Measurements from ENCODE around the gene ZBED6. TPM values are rescaled to one million over a fixed set of nuclear protein-coding genes. Genes with fewer than 3 reads are reported as not detected.
"Not testable (repeated sequence)": the region's sequence is repeated elsewhere in the genome, so short reads cannot be mapped to it uniquely, and the experiment has no call there.

The ZBED6 gene
- total and polyA plus RNA-seq, 10 donors: 0.17 to 49.6 (median 27.6) TPM

GRCh38 chr1:203828002-203828401, 32.6 kb downstream of the ZBED6 start:
- WGBS, 5 donors: 85 to 93% (median 86%) methylated on average over 5 of the region's 5 CpGs
- Histone ChIP-seq H3K9me3 (no peaks in the 10 kb centered on the region), H3K27me3 (replicated peaks in 1 of 7) (no peaks in the 10 kb centered on the region), H3K4me1 (peaks cover 0 to 43% (median 5%) of the 10 kb centered on the region in 6 donors), H3K36me3 (peaks cover 2 to 100% (median 77%) of the 10 kb centered on the region in 6 donors), H3K27ac (peak overlapping the region in 3 of 8 donors; percentile 51 to 80 (median 64)), H3K4me3 (no peak overlapping the region)
- TF ChIP-seq POLR2AphosphoS5 (IDR thresholded peaks at IDR 0.05): no peak
- no peak for TF ChIP-seq POLR2A (IDR thresholded peaks at IDR 0.05)
- TF ChIP-seq, protein P1, sequence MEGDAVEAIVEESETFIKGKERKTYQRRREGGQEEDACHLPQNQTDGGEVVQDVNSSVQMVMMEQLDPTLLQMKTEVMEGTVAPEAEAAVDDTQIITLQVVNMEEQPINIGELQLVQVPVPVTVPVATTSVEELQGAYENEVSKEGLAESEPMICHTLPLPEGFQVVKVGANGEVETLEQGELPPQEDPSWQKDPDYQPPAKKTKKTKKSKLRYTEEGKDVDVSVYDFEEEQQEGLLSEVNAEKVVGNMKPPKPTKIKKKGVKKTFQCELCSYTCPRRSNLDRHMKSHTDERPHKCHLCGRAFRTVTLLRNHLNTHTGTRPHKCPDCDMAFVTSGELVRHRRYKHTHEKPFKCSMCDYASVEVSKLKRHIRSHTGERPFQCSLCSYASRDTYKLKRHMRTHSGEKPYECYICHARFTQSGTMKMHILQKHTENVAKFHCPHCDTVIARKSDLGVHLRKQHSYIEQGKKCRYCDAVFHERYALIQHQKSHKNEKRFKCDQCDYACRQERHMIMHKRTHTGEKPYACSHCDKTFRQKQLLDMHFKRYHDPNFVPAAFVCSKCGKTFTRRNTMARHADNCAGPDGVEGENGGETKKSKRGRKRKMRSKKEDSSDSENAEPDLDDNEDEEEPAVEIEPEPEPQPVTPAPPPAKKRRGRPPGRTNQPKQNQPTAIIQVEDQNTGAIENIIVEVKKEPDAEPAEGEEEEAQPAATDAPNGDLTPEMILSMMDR (IDR thresholded peaks at IDR 0.05 in 8 of 11, conservative IDR thresholded peaks at IDR 0.05 in 3 of 11): no peak
- DNase-seq: no peak
- intact Hi-C loops (cut with DNase I; ENCODE audit: low total_unique reads): no loop called here

GRCh38 chr1:203828503-203828902, 33.1 kb downstream of the ZBED6 start:
- H3K27me3 ChIP-seq (replicated peaks in 1 of 7): no peaks in the 10 kb centered on the region
- no peak overlapping the region for H3K4me3 ChIP-seq
- DNase-seq: no peak
- TF ChIP-seq POLR2AphosphoS5 (IDR thresholded peaks at IDR 0.05) (no peak), POLR2A (IDR thresholded peaks at IDR 0.05) (no peak)
- TF ChIP-seq, protein P1 (IDR thresholded peaks at IDR 0.05 in 8 of 11, conservative IDR thresholded peaks at IDR 0.05 in 3 of 11): no peak
- WGBS, 5 donors: 58 to 80% (median 65%) methylated on average over 1 of the region's 1 CpG
- peak overlapping the region in 4 of 8 donors; percentile 47 to 80 (median 58) for H3K27ac ChIP-seq
- H3K36me3 ChIP-seq: peaks cover 2 to 100% (median 77%) of the 10 kb centered on the region in 6 donors
- H3K4me1 ChIP-seq: peaks cover 0 to 38% (median 5%) of the 10 kb centered on the region in 6 donors
- intact Hi-C loops (cut with DNase I; ENCODE audit: low total_unique reads): no loop called here
- no peaks in the 10 kb centered on the region for H3K9me3 ChIP-seq

DNA sequence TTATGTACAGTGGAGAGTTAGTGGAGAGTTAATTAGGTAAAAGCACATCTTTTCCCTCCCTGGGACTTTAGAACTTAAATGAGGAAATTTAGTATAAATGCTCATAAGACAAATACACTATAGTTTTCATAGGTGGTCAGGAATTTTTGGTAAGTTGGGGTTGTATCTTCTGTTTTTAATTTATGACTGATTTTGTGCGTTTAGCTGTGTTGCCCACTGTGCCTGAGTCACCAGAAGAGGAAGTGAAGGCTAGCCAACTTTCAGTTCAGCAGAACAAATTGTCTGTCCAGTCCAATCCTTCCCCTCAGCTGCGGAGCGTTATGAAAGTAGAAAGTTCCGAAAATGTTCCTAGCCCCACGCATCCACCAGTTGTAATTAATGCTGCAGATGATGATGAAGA, 33.8 kb downstream of the ZBED6 start:
- Histone ChIP-seq H3K27ac (peak overlapping the region in 4 of 8 donors; percentile 47 to 80 (median 58)), H3K36me3 (peaks cover 2 to 100% (median 80%) of the 10 kb centered on the region in 6 donors), H3K4me1 (peaks cover 0 to 38% (median 5%) of the 10 kb centered on the region in 6 donors)
- DNase-seq; H3K4me3 ChIP-seq; H3K27me3 ChIP-seq (replicated peaks in 1 of 7); intact Hi-C loops (cut with DNase I; ENCODE audit: low total_unique reads); H3K9me3 ChIP-seq: not testable (repeated sequence)
- WGBS, 5 donors: 51 to 83% (median 68%) methylated on average over 5 of the region's 5 CpGs
- peak in 1 of 3 donors; percentile 47 for TF ChIP-seq POLR2AphosphoS5 (IDR thresholded peaks at IDR 0.05)

- no peaks in the 10 kb centered on the region for H3K27me3 ChIP-seq (replicated peaks in 1 of 7)
- peaks cover 6 to 100% (median 98%) of the 10 kb centered on the region in 6 donors for H3K36me3 ChIP-seq
- no peak overlapping the region for H3K4me3 ChIP-seq
- H3K4me1 ChIP-seq: peaks cover 0 to 2% (median 0%) of the 10 kb centered on the region in 6 donors
- no peak for TF ChIP-seq POLR2A (IDR thresholded peaks at IDR 0.05)
- no peak for TF ChIP-seq POLR2AphosphoS5 (IDR thresholded peaks at IDR 0.05)
- TF ChIP-seq, protein P1 (IDR thresholded peaks at IDR 0.05 in 8 of 11, conservative IDR thresholded peaks at IDR 0.05 in 3 of 11): no peak
- DNase-seq: no peak
- no peak overlapping the region for H3K27ac ChIP-seq
- intact Hi-C loops (cut with DNase I; ENCODE audit: low total_unique reads): no loop called here
- WGBS, 5 donors: 93 to 99% (median 99%) methylated on average over 3 of the region's 3 CpGs
- no peaks in the 10 kb centered on the region for H3K9me3 ChIP-seq
These were observed 40.1 kb downstream of the ZBED6 start for GRCh38 chr1:203835476-203835875.

Data from spleen (tissue), 11 donors.